ENCODE data around the gene RPS6KA2.
"Not testable (repeated sequence)": the region's sequence is repeated elsewhere in the genome, so short reads cannot be mapped to it uniquely, and the experiment has no call there.

RPS6KA2 gene

DNA sequence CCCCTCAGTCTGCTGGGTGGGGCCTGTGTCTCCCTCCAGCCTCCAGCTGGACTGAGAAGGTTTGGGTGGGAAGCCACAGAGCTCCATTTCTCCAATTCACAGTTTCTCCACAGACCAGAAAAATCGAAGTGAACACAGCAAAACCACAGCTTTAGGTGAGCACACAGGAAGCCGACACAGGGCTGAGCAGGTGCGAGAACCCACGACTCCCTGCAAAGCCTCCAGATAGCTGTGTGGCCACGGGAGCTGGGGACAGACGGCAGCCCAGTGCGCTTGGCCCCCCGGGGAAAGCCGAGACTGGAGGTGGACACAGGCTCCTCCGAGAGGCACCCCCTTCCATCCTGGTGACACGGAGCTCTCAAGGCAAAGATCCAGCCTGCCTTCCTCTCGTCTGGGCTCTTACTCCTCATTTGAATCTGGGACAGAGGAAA, 215.3 kb downstream of the RPS6KA2 start:
- DNase-seq = no peak

- DNase-seq = no peak
These were observed 215.8 kb downstream of the RPS6KA2 start for GRCh38 chr6:166411271-166411670.

- DNase-seq = no peak
These were observed 216.6 kb downstream of the RPS6KA2 start for GRCh38 chr6:166410426-166410935.

DNA sequence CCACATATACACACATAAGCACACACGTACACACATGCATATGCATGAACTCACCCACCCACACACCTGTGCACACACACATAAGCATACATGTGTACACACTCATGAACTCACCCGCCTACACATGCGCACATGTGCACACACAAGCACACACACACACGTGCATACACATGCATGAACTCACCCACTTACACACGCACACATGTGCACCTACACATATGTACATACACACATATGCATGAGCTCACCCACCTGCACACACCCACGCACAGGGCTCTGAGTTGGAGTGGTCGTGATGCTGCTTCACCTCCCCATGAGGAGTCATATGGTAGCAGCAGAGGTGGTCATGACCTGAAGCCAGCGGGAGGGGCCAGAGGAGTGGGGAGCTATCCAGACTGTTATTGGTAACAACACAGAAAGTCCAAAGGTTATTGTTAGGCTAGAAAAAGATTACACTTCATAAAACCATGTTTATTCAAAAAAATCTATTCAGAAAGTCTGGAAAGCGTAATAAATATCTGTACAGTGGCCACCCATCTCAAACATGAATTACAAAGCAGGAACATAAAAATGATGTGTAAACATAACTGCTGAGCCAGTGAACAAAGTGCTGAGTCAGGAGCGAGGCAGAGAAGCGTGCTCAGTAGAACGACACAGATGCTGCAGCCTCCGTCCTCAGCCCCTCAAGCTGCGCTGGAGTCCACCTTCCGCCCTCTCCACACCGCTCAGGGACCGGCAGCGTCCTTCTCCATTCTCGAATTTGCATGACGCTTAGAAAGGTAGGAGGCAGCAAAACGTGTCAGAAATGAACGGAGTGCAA, 217.9 kb downstream of the RPS6KA2 start:
- DNase-seq = no peak

GRCh38 chr6:166406197-166406596, 220.9 kb downstream of the RPS6KA2 start:
- DNase-seq = no peak

DNA sequence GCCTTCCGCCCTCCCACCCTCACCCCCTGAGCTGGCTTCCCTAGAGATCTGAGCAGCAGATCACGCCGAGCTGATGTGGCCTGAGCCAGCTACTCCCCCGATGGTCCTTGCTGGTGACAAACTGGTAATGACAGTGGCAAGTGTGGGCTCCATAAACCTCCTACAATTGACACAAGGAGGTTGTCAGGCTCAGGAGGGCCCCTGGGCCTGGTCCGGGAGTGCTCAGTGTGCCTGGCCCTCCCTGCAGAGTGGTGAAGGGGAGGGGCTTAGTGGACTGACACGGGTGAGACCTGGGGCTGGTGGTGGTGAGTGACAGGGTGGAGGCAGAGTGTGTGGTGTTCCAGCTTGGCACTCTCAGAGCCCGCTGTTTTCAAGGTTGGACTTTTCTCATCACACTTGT, 221.7 kb downstream of the RPS6KA2 start:
- no peak for DNase-seq

DNA sequence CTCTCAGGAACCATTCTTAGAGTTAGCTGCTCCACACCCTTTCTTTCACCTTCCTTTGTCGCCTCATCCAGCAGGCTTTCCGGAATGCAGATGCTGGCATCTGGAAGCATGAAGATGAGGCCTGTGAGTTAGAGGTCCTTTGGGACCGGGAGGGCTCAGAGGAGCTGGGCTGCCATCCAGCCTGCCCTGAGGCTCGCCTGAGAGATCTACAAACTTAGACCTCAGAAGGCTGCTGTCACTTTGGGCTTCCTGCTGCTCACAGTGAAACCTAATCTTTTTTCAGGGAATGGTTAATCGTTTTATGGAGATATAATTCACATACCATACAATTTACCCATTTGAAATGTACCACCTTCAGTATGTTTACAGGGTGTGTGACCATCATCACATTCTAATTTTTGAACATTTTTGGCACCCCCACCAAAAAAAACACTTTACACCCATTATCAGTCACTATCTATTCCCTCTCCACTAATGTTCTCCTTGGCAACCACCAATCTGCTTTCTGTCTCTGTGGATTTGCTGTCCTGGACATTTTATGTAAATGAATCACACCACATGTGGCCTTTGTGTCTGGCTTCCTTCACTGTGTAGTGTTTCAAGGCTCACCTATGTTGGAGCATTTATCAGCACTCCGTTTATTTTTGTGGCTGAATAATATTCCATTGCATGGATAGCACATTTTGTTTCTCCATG, 224.3 kb downstream of the RPS6KA2 start:
- DNase-seq = no peak

GRCh38 chr6:166400649-166401250, 226.3 kb downstream of the RPS6KA2 start:
- peak; percentile 60 for DNase-seq

GRCh38 chr6:166400181-166400580, 226.9 kb downstream of the RPS6KA2 start:
- DNase-seq = no peak

DNA sequence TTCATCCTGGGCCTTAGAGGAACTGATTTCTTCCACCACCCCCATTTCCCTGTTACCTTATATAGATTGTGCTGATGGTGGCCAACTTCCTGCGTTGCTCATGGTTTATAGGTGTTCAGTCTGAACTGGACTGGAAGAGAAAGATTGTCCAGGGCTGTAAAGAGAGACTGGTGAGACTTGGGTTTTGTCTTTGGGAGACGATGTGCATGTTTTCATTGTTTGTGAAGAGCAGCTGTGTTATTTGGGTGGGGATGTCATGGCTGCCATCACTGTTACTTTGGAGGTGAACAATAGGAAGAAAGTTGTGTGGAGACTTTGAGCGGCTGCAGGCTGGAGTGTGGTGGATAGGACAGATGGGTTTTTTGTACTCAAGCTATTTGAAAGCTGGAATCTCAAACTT, 228.7 kb downstream of the RPS6KA2 start:
- no peak for DNase-seq

GRCh38 chr6:166397849-166398248, 229.2 kb downstream of the RPS6KA2 start:
- no peak for DNase-seq

- no peak for DNase-seq
These were observed 231.3 kb downstream of the RPS6KA2 start for GRCh38 chr6:166395778-166396177.

GRCh38 chr6:166395351-166395750, 231.7 kb downstream of the RPS6KA2 start:
- DNase-seq = no peak

DNA sequence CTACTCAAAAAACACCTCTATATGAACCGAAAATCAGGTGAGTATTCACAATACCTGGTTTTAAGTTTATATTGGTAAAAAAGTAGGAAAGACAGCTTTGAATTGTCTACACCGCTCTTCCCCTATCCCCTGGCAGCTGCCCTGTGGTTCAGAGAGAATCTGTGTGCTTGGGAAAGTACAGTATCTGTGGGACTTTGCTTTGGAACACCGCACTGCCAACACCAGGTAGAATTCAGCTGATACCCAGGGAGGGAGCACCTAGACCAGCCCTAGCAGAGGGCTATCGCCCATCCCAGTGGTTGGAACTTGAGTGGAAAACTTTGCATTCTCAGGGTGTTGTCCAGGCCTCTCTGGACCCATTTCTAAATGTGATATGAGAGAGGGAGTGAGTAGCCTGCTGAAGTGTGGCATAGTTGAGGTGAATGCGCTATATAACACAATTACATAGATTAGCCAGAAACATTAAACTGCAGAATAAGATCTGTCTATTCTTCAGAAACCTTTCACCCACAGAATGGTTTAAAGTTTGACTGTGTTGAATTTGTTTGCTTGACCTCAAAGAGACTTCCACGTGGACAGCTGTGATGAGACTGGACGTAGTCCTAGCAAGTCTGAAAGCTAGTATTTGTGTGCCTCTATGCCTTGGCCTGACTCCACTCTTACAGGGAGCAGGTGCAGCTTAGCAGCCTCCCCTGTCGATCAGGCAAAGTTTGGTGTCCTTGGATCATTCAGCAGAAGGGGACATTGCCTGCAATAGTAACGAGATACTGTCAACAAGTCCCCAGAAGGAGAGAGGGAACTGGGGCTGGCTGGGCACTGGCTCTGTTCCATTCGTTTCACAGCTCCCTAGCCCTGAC, 232.8 kb downstream of the RPS6KA2 start:
- no peak for DNase-seq

DNA sequence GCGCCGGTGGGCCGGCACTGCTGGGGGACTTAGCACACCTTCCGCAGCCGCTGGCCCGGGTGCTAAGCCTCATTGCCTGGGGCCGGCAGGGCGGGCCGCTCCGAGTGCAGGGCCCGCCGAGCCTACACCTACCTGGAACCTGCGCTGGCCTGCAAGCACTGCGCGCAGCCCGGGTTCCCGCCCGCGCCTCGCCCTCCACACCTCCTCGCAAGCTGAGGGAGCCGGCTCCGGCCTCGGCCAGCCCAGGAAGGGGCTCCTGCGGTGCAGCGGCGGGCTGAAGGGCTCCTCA, 233.6 kb downstream of the RPS6KA2 start:
- DNase-seq = no peak

GRCh38 chr6:166392755-166393534, 234.1 kb downstream of the RPS6KA2 start:
- DNase-seq = not testable (repeated sequence)

GRCh38 chr6:166389119-166389518, 237.9 kb downstream of the RPS6KA2 start:
- no peak for DNase-seq

- no peak for DNase-seq
These were observed 238.6 kb downstream of the RPS6KA2 start for GRCh38 chr6:166388290-166389004.

GRCh38 chr6:166387642-166388289, 239.3 kb downstream of the RPS6KA2 start:
- no peak for DNase-seq

GRCh38 chr6:166387098-166387497, 240.0 kb downstream of the RPS6KA2 start:
- DNase-seq = not testable (repeated sequence)

- DNase-seq = no peak
These were observed 240.9 kb downstream of the RPS6KA2 start for GRCh38 chr6:166386111-166386510.

All from GDM1 (cell line).